SU-DHL-6 (cell line): ENCODE measurements around the gene TAS2R42.

Source experiments
- CTCF ChIP-seq: fragments of 200-600 bp; sonication (generic); IDR thresholded peaks from one replicate; pipeline ENCODE4 v1.5.1; 2017; ENCODE audit warnings: antibody characterized with exemption, mild to moderate bottlenecking, low read length, moderate library complexity; ENCODE audit not compliant: insufficient read depth, poor library complexity, severe bottlenecking
- EZH2phosphoT487 ChIP-seq: fragments of 200-600 bp; sonication (generic), shearing (Covaris generic); conservative IDR thresholded peaks from 2 replicates; pipeline ENCODE4 v1.6.1; 2018; ENCODE audit warnings: mild to moderate bottlenecking, antibody characterized with exemption, low read length, moderate library complexity, mixed read lengths

GRCh38 chr12:11171145-11171968 is 15.4 kb downstream of the TAS2R42 start, which contains the start of gene SMIM10L1:
- TF ChIP-seq CTCF = no peak
- no peak for TF ChIP-seq EZH2phosphoT487
